SHP77 treated with DMSO at 0.1 percent for 48 hours (cell line): ENCODE data around the gene SSNA1.
A peak's percentile ranks its signal among the peaks of the same experiment; 100 is the strongest.

ENCODE experiments used
- DNase-seq: peaks from one replicate; lab custom pipeline; 2025; lab: John Stamatoyannopoulos, UW

SSNA1 gene

DNA sequence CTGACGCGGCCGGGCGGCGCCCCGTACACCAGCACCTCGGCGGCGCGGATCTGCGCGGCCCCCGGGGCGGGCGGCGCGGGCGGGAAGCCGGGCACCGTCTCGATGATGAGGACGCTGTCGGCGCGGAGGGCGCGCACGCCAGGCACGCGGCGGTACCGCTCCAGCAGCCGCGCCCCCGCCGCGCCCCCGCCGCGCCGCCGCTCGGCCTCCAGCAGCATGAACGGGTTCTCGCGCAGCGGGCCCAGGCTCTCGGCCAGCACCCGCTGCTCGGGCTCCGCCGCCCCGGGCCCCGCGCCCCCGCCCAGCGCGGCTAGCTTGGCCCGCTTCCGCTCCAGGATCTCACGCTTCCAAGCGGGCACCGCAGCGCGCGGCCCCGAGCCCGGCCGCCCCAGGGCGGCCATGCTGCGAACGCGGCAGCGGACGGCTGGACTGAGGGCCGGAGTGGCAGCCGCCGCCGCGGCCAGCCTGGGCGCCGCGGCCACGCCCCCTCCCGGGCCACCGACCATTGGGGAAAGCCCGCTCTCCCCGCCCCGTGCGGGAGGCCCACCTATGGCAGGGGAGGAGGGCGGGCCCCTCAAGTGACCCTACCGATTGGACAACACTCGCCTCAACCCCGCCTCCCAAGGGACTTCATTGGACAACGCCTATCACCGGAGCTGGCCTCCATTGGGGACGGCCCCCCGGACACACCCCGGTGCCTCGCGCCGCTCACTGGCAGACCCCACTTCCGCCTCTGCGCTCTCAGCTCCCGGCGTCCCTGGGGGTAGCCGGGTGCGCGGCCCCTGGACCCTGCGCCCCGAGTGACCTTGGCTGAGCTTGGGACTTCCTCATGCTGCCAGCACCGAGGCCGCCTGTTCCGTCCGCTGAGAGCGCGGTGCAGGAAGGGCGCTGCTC lies 12.1 kb downstream of the SSNA1 start, which contains the start of gene TPRN:
TSS of gene TPRN (minus strand) at position 431 of the 894 bp plus-strand sequence. CDS start at position 401, 30 bp downstream.
- DNase-seq, result peak; percentile 95

- DNase-seq, result no peak
Observed at GRCh38 chr9:137201205-137201868, 12.9 kb downstream of the SSNA1 start.

- no peak for DNase-seq
Observed at GRCh38 chr9:137202966-137203365, 14.5 kb downstream of the SSNA1 start.

DNA sequence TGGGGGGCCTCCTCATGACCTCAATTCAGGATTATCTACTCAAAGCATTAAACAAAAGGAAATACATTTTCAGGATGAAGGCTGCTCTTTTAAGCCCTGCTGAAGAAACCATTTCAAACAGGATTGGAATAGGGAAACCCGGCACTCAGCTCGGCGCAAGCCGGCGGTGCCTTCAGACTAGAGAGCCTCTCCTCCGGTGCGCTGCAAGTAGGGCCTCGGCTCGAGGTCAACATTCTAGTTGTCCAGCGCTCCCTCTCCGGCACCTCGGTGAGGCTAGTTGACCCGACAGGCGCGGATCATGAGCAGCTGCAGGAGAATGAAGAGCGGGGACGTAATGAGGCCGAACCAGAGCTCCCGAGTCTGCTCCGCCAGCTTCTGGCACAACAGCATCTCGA lies 16.3 kb downstream of the SSNA1 start:
- no peak for DNase-seq

- peak; percentile 17 for DNase-seq
Observed at GRCh38 chr9:137205126-137206069, 16.9 kb downstream of the SSNA1 start, which contains the start of the genes NDOR1 and TMEM203. Gene NDOR1, plus strand, starts transcription at chr9:137205700. Its CDS starts 78 bp downstream, at chr9:137205778. Gene TMEM203, minus strand, starts transcription at chr9:137205648. Its CDS starts 234 bp downstream, at chr9:137205414.

DNA sequence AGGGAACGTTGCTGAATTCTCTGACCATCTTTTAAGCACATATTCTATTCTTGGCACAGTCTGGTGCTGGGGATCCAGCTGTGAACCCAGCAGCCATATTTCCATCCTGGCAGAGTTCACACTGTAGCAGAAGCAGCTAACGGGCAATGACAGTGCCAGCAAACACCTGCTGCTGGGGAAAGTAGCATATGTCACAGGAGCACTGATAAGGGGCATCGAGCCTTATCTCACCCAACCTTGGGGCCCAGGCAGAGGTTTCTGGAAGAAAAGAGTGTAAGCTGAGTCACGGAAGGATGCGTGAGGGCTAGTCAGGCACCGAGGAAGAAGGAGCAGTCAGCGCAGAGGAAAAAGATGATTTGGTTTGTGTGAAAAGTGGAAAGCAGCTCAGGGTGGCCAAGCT lies 18.1 kb downstream of the SSNA1 start:
- DNase-seq, result no peak

DNA sequence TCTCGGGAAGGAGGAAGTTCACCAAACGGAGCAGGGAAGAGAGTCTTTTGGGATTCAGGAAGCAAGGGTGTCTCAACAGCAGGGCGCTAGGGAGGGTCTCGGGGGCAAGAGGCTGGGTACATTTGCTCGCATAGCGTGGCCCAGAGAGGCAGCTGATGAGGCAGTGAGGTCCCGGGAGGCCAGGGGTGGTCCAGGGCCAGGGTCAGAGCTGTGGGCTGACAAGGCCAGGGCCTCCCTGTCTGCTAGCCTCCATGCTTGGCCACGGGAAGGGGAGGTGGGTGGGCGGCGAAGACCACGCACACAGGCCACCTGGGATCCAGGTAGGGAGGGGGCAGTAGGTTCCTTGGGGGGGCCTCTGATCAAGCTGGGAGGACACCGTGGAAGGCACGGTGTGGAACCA lies 23.1 kb downstream of the SSNA1 start:
- DNase-seq, result no peak

- DNase-seq, result no peak
Observed at GRCh38 chr9:137212520-137212919, 24.0 kb downstream of the SSNA1 start.

GRCh38 chr9:137213160-137214060 lies 24.9 kb downstream of the SSNA1 start:
- DNase-seq, result no peak

DNA sequence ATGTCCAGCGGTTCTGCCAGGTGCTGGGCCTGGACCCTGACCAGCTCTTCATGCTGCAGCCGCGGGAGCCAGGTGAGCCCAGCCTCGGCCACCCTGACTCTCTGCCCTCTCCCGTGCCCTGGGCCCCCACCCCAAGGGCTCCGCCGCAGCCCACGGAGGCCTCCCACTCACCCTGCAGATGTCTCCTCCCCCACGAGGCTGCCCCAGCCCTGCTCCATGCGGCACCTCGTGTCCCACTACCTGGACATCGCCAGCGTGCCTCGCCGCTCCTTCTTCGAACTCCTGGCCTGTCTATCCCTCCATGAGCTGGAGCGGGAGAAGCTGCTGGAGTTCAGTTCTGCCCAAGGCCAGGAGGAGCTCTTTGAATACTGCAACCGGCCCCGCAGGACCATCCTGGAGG lies 26.1 kb downstream of the SSNA1 start:
- DNase-seq, result no peak

- no peak for DNase-seq
Observed at GRCh38 chr9:137215196-137215986, 26.9 kb downstream of the SSNA1 start.

DNA sequence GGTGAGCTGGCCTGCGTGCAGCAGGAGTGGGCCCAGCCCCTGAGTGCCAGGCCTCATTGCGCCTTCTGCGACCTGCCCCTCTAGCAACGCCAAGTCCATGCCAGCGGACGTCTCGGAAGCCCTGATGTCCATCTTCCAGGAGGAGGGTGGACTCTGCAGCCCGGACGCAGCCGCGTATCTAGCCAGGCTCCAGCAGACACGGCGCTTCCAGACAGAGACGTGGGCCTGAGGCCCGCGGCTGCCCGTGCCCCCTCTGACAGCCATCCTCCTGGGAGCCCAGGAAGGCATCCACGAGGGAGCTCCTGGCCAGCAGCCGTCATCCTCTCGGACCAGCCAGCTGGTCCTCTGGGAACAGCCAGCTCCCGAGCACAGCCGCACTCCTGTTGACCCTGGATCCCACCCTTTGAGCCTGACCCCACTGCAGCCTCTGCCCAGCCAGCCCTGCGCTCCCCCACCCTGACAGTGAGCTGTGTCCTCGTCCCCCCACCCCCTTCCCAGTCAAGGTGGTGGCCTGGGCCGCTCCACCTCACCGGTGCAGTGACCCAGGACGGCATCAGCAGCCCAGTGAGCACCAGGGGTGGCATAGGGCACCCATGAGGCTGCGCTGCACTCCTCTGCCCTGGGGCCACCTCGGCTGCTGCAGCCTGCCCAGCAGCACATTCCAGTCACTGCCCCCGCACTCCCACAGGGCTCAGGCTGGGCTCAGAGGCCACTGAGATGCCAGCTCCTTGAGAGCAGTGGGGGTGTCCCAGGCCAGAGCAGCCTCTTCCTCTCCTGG lies 27.9 kb downstream of the SSNA1 start:
- DNase-seq, result no peak

DNA sequence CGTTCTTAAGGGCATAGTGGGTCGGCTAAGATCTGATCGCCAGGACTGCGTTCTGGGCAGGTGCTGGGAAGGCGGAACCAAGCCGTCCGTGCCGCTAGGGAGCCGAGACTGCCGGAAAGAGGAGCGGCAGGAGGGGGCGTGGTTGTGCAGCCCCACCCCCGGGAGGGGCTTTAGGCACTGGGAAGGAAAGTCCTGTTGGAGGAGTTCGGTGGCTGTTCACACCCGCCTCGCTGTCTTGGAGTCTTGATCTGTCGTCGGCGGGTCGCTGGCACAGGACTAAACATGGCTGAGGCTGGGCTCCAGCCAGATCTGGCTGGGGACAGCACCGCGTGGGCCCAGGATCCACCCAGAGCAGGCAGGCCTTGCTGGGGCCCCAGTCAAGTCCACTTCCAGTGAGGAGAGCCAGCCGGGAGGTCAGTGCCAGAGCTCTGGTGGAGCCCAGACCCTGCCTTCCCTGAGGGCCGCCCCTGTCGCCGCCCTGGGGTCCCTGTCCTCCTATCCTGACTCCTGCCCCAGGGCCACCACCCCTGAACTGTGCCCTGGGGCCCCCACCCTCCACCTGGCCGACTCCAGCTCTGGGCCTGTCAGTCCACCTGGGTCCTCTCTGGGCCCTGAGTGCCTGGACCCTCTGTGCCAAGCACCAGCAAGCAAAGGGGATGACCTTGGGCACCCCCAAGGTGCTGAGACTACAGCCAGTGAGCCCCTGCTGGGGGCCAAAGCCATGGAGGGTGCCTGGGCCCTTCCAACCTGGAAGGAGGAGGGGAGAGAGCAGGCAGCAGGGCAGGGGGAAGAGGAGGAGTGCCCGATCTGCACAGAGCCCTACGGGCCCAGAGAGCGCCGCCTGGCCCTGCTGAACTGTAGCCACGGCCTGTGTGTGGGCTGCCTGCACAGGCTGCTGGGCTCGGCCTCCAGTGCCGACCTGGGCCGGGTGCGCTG lies 29.1 kb downstream of the SSNA1 start:
- DNase-seq, result no peak

- DNase-seq, result no peak
Observed at GRCh38 chr9:137218212-137218753, 29.8 kb downstream of the SSNA1 start.

- DNase-seq, result no peak
Observed at GRCh38 chr9:137218754-137219271, 30.3 kb downstream of the SSNA1 start.

DNA sequence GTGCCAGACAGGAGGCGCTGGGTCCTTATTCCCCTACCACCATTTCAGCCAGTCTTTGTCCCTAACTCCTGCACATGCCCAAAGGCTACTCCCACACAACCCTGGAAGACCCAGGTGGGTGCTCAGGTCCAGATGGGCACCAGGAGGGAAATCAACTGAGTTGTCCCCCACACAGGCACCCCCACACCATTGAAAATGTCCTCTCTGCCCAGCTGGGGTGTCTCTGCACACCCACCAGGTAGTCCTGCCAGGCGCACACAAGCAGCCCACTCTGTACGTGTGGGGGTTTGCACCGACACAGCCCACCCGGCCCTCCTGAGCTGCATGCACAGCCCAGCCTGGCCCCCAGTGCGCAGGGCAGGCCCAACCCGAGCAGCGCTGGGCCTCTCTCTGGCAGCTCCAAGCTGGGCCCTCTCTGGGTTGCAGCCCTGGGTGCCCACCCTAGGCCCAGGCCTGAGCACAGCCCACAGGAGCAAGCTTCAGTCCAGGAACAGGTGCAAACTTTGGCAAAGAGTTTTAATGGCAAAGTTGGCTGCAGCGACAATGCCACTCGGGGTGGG lies 31.4 kb downstream of the SSNA1 start:
- DNase-seq, result no peak
